ENCODE data around the gene PARP16.

The PARP16 gene

GRCh38 chr15:65329288-65329983, 42.8 kb upstream of the PARP16 start:
- Histone ChIP-seq H3K9ac (ENCODE audit: low read length) (no peak overlapping the region), H3K27me3 (ENCODE audit: control insufficient read depth, insufficient read depth, low read length) (peaks cover 3% of the 10 kb centered on the region), H3K4me1 (ENCODE audit: control insufficient read depth, insufficient read depth, low read length) (no peaks in the 10 kb centered on the region)

GRCh38 chr15:65328506-65329287, 42.0 kb upstream of the PARP16 start:
- H3K4me1 ChIP-seq (ENCODE audit: control insufficient read depth, insufficient read depth, low read length) = no peaks in the 10 kb centered on the region
- H3K4me3 ChIP-seq (ENCODE audit: low read length) = no peak overlapping the region
- H3K36me3 ChIP-seq (ENCODE audit: control insufficient read depth, insufficient read depth, low read length) = no peaks in the 10 kb centered on the region
- H3K27me3 ChIP-seq (ENCODE audit: control insufficient read depth, insufficient read depth, low read length) = peaks cover 3% of the 10 kb centered on the region
- H3K9me3 ChIP-seq (ENCODE audit: control insufficient read depth, low read length) = no peaks in the 10 kb centered on the region
- no peak overlapping the region for H3K9ac ChIP-seq (ENCODE audit: low read length)

More at GRCh38 chr15:65329288-65329983, 42.8 kb upstream of the PARP16 start:
- Histone ChIP-seq H3K4me3 (ENCODE audit: low read length) (no peak overlapping the region), H3K36me3 (ENCODE audit: control insufficient read depth, insufficient read depth, low read length) (no peaks in the 10 kb centered on the region), H3K9me3 (ENCODE audit: control insufficient read depth, low read length) (no peaks in the 10 kb centered on the region)

GRCh38 chr15:65327651-65328393, 41.1 kb upstream of the PARP16 start:
- Histone ChIP-seq H3K4me3 (ENCODE audit: low read length) (no peak overlapping the region), H3K27me3 (ENCODE audit: control insufficient read depth, insufficient read depth, low read length) (peaks cover 3% of the 10 kb centered on the region), H3K9me3 (ENCODE audit: control insufficient read depth, low read length) (no peaks in the 10 kb centered on the region), H3K4me1 (ENCODE audit: control insufficient read depth, insufficient read depth, low read length) (no peaks in the 10 kb centered on the region), H3K36me3 (ENCODE audit: control insufficient read depth, insufficient read depth, low read length) (no peaks in the 10 kb centered on the region), H3K9ac (ENCODE audit: low read length) (no peak overlapping the region)

GRCh38 chr15:65326818-65327217, 40.1 kb upstream of the PARP16 start:
- H3K9ac ChIP-seq (ENCODE audit: low read length) = no peak overlapping the region
- H3K4me3 ChIP-seq (ENCODE audit: low read length) = no peak overlapping the region
- H3K4me1 ChIP-seq (ENCODE audit: control insufficient read depth, insufficient read depth, low read length) = no peaks in the 10 kb centered on the region

GRCh38 chr15:65326117-65326526, 39.4 kb upstream of the PARP16 start:
- no peak overlapping the region for H3K4me3 ChIP-seq (ENCODE audit: low read length)
- no peak overlapping the region for H3K9ac ChIP-seq (ENCODE audit: low read length)
- peaks cover 7% of the 10 kb centered on the region for H3K27me3 ChIP-seq (ENCODE audit: control insufficient read depth, insufficient read depth, low read length)
- H3K36me3 ChIP-seq (ENCODE audit: control insufficient read depth, insufficient read depth, low read length) = no peaks in the 10 kb centered on the region
- H3K9me3 ChIP-seq (ENCODE audit: control insufficient read depth, low read length) = no peaks in the 10 kb centered on the region
- no peaks in the 10 kb centered on the region for H3K4me1 ChIP-seq (ENCODE audit: control insufficient read depth, insufficient read depth, low read length)

More at GRCh38 chr15:65326818-65327217, 40.1 kb upstream of the PARP16 start:
- H3K27me3 ChIP-seq (ENCODE audit: control insufficient read depth, insufficient read depth, low read length) = peaks cover 7% of the 10 kb centered on the region
- no peaks in the 10 kb centered on the region for H3K9me3 ChIP-seq (ENCODE audit: control insufficient read depth, low read length)
- no peaks in the 10 kb centered on the region for H3K36me3 ChIP-seq (ENCODE audit: control insufficient read depth, insufficient read depth, low read length)

GRCh38 chr15:65323071-65323511, 36.4 kb upstream of the PARP16 start:
- H3K4me1 ChIP-seq (ENCODE audit: control insufficient read depth, insufficient read depth, low read length) = no peaks in the 10 kb centered on the region
- no peaks in the 10 kb centered on the region for H3K9me3 ChIP-seq (ENCODE audit: control insufficient read depth, low read length)
- peaks cover 7% of the 10 kb centered on the region for H3K27me3 ChIP-seq (ENCODE audit: control insufficient read depth, insufficient read depth, low read length)
- no peak overlapping the region for H3K4me3 ChIP-seq (ENCODE audit: low read length)
- no peak overlapping the region for H3K9ac ChIP-seq (ENCODE audit: low read length)
- H3K36me3 ChIP-seq (ENCODE audit: control insufficient read depth, insufficient read depth, low read length) = no peaks in the 10 kb centered on the region

GRCh38 chr15:65318870-65319356, 32.2 kb upstream of the PARP16 start:
- Histone ChIP-seq H3K27me3 (ENCODE audit: control insufficient read depth, insufficient read depth, low read length) (peaks cover 3% of the 10 kb centered on the region), H3K4me1 (ENCODE audit: control insufficient read depth, insufficient read depth, low read length) (no peaks in the 10 kb centered on the region), H3K4me3 (ENCODE audit: low read length) (no peak overlapping the region), H3K9me3 (ENCODE audit: control insufficient read depth, low read length) (no peaks in the 10 kb centered on the region), H3K9ac (ENCODE audit: low read length) (no peak overlapping the region), H3K36me3 (ENCODE audit: control insufficient read depth, insufficient read depth, low read length) (no peaks in the 10 kb centered on the region)

- no peak overlapping the region for H3K9ac ChIP-seq (ENCODE audit: low read length)
- no peak overlapping the region for H3K4me3 ChIP-seq (ENCODE audit: low read length)
Measured at GRCh38 chr15:65312400-65312916, 25.8 kb upstream of the PARP16 start.

GRCh38 chr15:65311760-65312159, 25.1 kb upstream of the PARP16 start:
- Histone ChIP-seq H3K36me3 (ENCODE audit: control insufficient read depth, insufficient read depth, low read length) (no peaks in the 10 kb centered on the region), H3K9ac (ENCODE audit: low read length) (no peak overlapping the region), H3K27me3 (ENCODE audit: control insufficient read depth, insufficient read depth, low read length) (no peaks in the 10 kb centered on the region), H3K4me1 (ENCODE audit: control insufficient read depth, insufficient read depth, low read length) (no peaks in the 10 kb centered on the region), H3K9me3 (ENCODE audit: control insufficient read depth, low read length) (no peaks in the 10 kb centered on the region), H3K4me3 (ENCODE audit: low read length) (no peak overlapping the region)

More at GRCh38 chr15:65312400-65312916, 25.8 kb upstream of the PARP16 start:
- no peaks in the 10 kb centered on the region for H3K27me3 ChIP-seq (ENCODE audit: control insufficient read depth, insufficient read depth, low read length)
- no peaks in the 10 kb centered on the region for H3K36me3 ChIP-seq (ENCODE audit: control insufficient read depth, insufficient read depth, low read length)
- no peaks in the 10 kb centered on the region for H3K9me3 ChIP-seq (ENCODE audit: control insufficient read depth, low read length)
- H3K4me1 ChIP-seq (ENCODE audit: control insufficient read depth, insufficient read depth, low read length) = no peaks in the 10 kb centered on the region

GRCh38 chr15:65310431-65311137, 23.9 kb upstream of the PARP16 start:
- H3K4me3 ChIP-seq (ENCODE audit: low read length) = no peak overlapping the region
- no peaks in the 10 kb centered on the region for H3K4me1 ChIP-seq (ENCODE audit: control insufficient read depth, insufficient read depth, low read length)
- no peaks in the 10 kb centered on the region for H3K27me3 ChIP-seq (ENCODE audit: control insufficient read depth, insufficient read depth, low read length)
- no peaks in the 10 kb centered on the region for H3K9me3 ChIP-seq (ENCODE audit: control insufficient read depth, low read length)
- no peaks in the 10 kb centered on the region for H3K36me3 ChIP-seq (ENCODE audit: control insufficient read depth, insufficient read depth, low read length)
- H3K9ac ChIP-seq (ENCODE audit: low read length) = no peak overlapping the region

GRCh38 chr15:65309882-65310418, 23.3 kb upstream of the PARP16 start:
- Histone ChIP-seq H3K4me1 (ENCODE audit: control insufficient read depth, insufficient read depth, low read length) (no peaks in the 10 kb centered on the region), H3K27me3 (ENCODE audit: control insufficient read depth, insufficient read depth, low read length) (no peaks in the 10 kb centered on the region), H3K4me3 (ENCODE audit: low read length) (no peak overlapping the region), H3K9ac (ENCODE audit: low read length) (no peak overlapping the region), H3K36me3 (ENCODE audit: control insufficient read depth, insufficient read depth, low read length) (no peaks in the 10 kb centered on the region), H3K9me3 (ENCODE audit: control insufficient read depth, low read length) (no peaks in the 10 kb centered on the region)
